OCI-LY1 (cell line): ENCODE measurements around the gene GSC.

Experiments used
- CTCF ChIP-seq: fragments of 200-600 bp; sonication (generic), shearing (Covaris generic); IDR thresholded peaks from 2 replicates; pipeline ENCODE4 v1.5.1; 2017; ENCODE audit warnings: mild to moderate bottlenecking, antibody characterized with exemption, low read length, moderate library complexity, mixed read lengths
- EZH2 ChIP-seq: fragments of 200-600 bp; sonication (generic), shearing (Covaris generic); IDR thresholded peaks from 2 replicates; pipeline ENCODE4 v1.8.0; 2017; ENCODE audit warnings: borderline replicate concordance, mixed run types, mild to moderate bottlenecking, antibody characterized with exemption, low read length, moderate library complexity, mixed read lengths

GRCh38 chr14:94774344-94775090, 4.6 kb upstream of the GSC start:
- no peak for TF ChIP-seq CTCF
- no peak for TF ChIP-seq EZH2
